Measurements from ENCODE around the gene CLTCL1. TPM values are rescaled to one million over a fixed set of nuclear protein-coding genes. Genes with fewer than 3 reads are reported as not detected.

The CLTCL1 gene
- total RNA-seq, 4 donors from 2014 or later = 111 to 311 (median 215) TPM

GRCh38 chr22:19132153-19132552, 159.4 kb downstream of the CLTCL1 start:
- no peak for TF ChIP-seq CTCF (IDR thresholded peaks at IDR 0.05 in 4 of 5, conservative IDR thresholded peaks at IDR 0.05 in 1 of 5)
- no peak for TF ChIP-seq POLR2A (IDR thresholded peaks at IDR 0.05)
- Histone ChIP-seq H3K4me3 (no peak overlapping the region), H3K36me3 (peaks cover 0 to 31% of the 10 kb centered on the region in 2 donors), H3K4me1 (peaks cover 0 to 3% of the 10 kb centered on the region in 2 donors), H3K27me3 (no peaks in the 10 kb centered on the region), H3K9me3 (no peaks in the 10 kb centered on the region), H3K27ac (no peak overlapping the region)
- no peak for DNase-seq
- intact Hi-C loops (cut with DNase I; ENCODE audit: low total_unique reads) (no loop called here), in situ Hi-C loops (cut with MboI; ENCODE audit: low sequenced_read_pairs in 4 of 4) (loop anchor here in 1 of 4 donors (25.0 kb wide), 1 partner anchor 505 kb away; no protein-coding TSS in a partner anchor)
- ATAC-seq = no peak

GRCh38 chr22:19131685-19132015, 159.9 kb downstream of the CLTCL1 start:
- in situ Hi-C loops (cut with MboI; ENCODE audit: low sequenced_read_pairs in 4 of 4) (loop anchor here in 1 of 4 donors (25.0 kb wide), 1 partner anchor 506 kb away; no protein-coding TSS in a partner anchor), intact Hi-C loops (cut with DNase I; ENCODE audit: low total_unique reads) (no loop called here)
- Histone ChIP-seq H3K27me3 (no peaks in the 10 kb centered on the region), H3K27ac (no peak overlapping the region), H3K9me3 (no peaks in the 10 kb centered on the region), H3K4me3 (no peak overlapping the region), H3K36me3 (peaks cover 0 to 26% of the 10 kb centered on the region in 2 donors), H3K4me1 (peaks cover 0 to 3% of the 10 kb centered on the region in 2 donors)
- ATAC-seq = no peak
- DNase-seq = no peak
- no peak for TF ChIP-seq POLR2A (IDR thresholded peaks at IDR 0.05)
- TF ChIP-seq CTCF (IDR thresholded peaks at IDR 0.05 in 4 of 5, conservative IDR thresholded peaks at IDR 0.05 in 1 of 5) = no peak

GRCh38 chr22:19130959-19131684, 160.4 kb downstream of the CLTCL1 start, which contains the start of gene TSSK2:
Gene TSSK2 (plus strand): TSS chr22:19131308. CDS start chr22:19131400, 92 bp downstream.
- Histone ChIP-seq H3K9me3 (no peaks in the 10 kb centered on the region), H3K4me3 (no peak within 1 kb of the TSS), H3K27ac (no peak within 1 kb of the TSS), H3K4me1 (peaks cover 0 to 3% of the 10 kb centered on the region in 2 donors), H3K36me3 (peaks cover 0 to 23% of the 10 kb centered on the region in 2 donors), H3K27me3 (no peaks in the 10 kb centered on the region)
- intact Hi-C loops (cut with DNase I; ENCODE audit: low total_unique reads) (no loop called here), in situ Hi-C loops (cut with MboI; ENCODE audit: low sequenced_read_pairs in 4 of 4) (loop anchor here in 1 of 4 donors (25.0 kb wide), 1 partner anchor 506 kb away; no protein-coding TSS in a partner anchor)
- TF ChIP-seq CTCF (IDR thresholded peaks at IDR 0.05 in 4 of 5, conservative IDR thresholded peaks at IDR 0.05 in 1 of 5) = no peak
- no peak for TF ChIP-seq POLR2A (IDR thresholded peaks at IDR 0.05)
- no peak for DNase-seq
- no peak for ATAC-seq

GRCh38 chr22:19129871-19130270, 161.6 kb downstream of the CLTCL1 start:
- Histone ChIP-seq H3K27ac (no peak overlapping the region), H3K4me1 (no peaks in the 10 kb centered on the region), H3K27me3 (no peaks in the 10 kb centered on the region), H3K9me3 (no peaks in the 10 kb centered on the region), H3K4me3 (no peak overlapping the region), H3K36me3 (peaks cover 0 to 20% of the 10 kb centered on the region in 2 donors)
- DNase-seq (no peak), ATAC-seq (no peak)
- in situ Hi-C loops (cut with MboI; ENCODE audit: low sequenced_read_pairs in 4 of 4) (loop anchor here in 1 of 4 donors (25.0 kb wide), 1 partner anchor 507 kb away; no protein-coding TSS in a partner anchor), intact Hi-C loops (cut with DNase I; ENCODE audit: low total_unique reads) (no loop called here)
- TF ChIP-seq POLR2A (IDR thresholded peaks at IDR 0.05) (no peak), CTCF (IDR thresholded peaks at IDR 0.05 in 4 of 5, conservative IDR thresholded peaks at IDR 0.05 in 1 of 5) (no peak)

Other genes starting within 250 kb of the CLTCL1 start
- 10 to 100 TPM; 30.0 to 72.7 (median 43.5) TPM for gene DGCR2, start 169.3 kb downstream of the CLTCL1 start, total RNA-seq
- under 1 TPM in 3 of 4 donors, not detected in 1; 0.19 to 0.33 (median 0.25) TPM for gene TSSK2, start 160.4 kb downstream of the CLTCL1 start, total RNA-seq
- 10 to 100 TPM in 2 of 4 donors, 1 to 10 TPM in 2; 7.5 to 25.3 (median 12.0) TPM for gene ESS2, start 147.1 kb downstream of the CLTCL1 start, total RNA-seq
- not detected for gene GSC2, start 141.4 kb downstream of the CLTCL1 start, total RNA-seq
- 10 to 100 TPM; 10.5 to 16.6 (median 13.5) TPM for gene SLC25A1, start 113.0 kb downstream of the CLTCL1 start, total RNA-seq
- gene HIRA, start 140.0 kb upstream of the CLTCL1 start, total RNA-seq = 10 to 100 TPM; 14.2 to 46.8 (median 24.6) TPM
- gene MRPL40, start 140.8 kb upstream of the CLTCL1 start, total RNA-seq = 10 to 100 TPM; 53.8 to 75.1 (median 61.5) TPM
- gene C22orf39, start 156.0 kb upstream of the CLTCL1 start, total RNA-seq = 100 to 1,000 TPM; 157 to 182 (median 178) TPM
- 100 to 1,000 TPM; 106 to 199 (median 165) TPM for gene UFD1, start 187.5 kb upstream of the CLTCL1 start, total RNA-seq
- gene CDC45, start 188.2 kb upstream of the CLTCL1 start, total RNA-seq = under 1 TPM in 1 of 4 donors, not detected in 3; 0.27 TPM
- gene CLDN5, start 232.7 kb upstream of the CLTCL1 start, total RNA-seq = 100 to 1,000 TPM in 2 of 4 donors, 10 to 100 TPM in 2; 40.4 to 108 (median 89.6) TPM

Measured in gastrocnemius medialis (tissue), 4 donors.